ENCODE data around the gene FBN3.

Gene FBN3

DNA sequence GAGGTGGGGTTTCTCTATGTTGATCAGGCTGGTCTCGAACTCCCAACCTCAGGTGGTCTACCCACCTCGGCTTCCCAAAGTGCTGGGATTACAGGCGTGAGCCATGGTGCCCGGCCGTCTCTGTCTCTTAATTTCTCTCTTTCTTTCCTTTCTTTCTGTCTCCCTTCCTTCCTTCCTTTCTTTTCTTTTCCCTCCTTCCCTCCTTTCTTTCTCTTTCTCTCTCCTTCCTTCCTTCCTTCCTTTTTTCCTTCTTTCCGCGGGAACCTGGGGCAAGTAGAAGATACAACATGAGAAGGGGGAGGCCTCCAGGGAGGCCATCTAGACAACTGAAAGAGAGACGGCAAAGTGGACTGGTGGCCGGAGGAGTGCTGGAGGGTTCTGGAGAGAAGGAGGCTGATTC, 128.7 kb downstream of the FBN3 start:
- no peak for DNase-seq (ENCODE audit: low spot score)

DNA sequence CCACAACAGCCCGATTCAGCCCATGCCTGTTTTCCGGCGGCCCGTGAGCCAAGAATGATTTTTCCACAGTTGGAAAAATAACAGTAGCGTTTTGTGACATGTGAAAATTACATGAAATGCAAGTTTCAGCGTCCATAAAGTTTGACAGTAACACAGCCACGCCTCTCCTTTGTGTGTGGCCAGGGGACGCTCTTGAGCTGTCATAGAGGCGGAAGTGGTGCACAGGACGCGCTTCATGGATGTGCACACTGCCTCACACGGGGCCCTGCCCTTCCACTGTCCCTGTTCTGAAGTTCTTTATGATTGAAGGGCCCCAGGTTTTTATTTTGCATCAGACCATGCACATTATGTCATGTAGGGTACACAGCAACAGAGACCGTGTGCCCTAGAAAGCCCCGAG, 131.6 kb downstream of the FBN3 start:
- DNase-seq (ENCODE audit: low spot score): no peak
